Breast epithelium (tissue), 3 donors: Measurements from ENCODE around the gene IQUB.
"Not testable (repeated sequence)": the region's sequence is repeated elsewhere in the genome, so short reads cannot be mapped to it uniquely, and the experiment has no call there.

Source experiments
- POLR2A ChIP-seq: fragments of 450-650 bp; IDR thresholded peaks from one replicate; pipeline ENCODE4 v1.6.1; 2016; ENCODE audit warnings: antibody characterized with exemption, mild to moderate bottlenecking, moderate library complexity
- POLR2AphosphoS5 ChIP-seq, 3 donors: sonication (generic); formaldehyde crosslinking; IDR thresholded peaks; one replicate each; pipeline ENCODE4 v1.6.1; 2017; ENCODE audit warnings: antibody characterized with exemption in 3 of 3
- TF ChIP-seq, protein P1 (sequence below), 3 donors: fragments of 450-650 bp; IDR thresholded peaks; one replicate each; pipeline ENCODE4 v1.5.1; 2016 to 2017; ENCODE audit warnings: antibody characterized with exemption in 3 of 3, mild to moderate bottlenecking in 3 of 3, moderate library complexity in 3 of 3

DNA sequence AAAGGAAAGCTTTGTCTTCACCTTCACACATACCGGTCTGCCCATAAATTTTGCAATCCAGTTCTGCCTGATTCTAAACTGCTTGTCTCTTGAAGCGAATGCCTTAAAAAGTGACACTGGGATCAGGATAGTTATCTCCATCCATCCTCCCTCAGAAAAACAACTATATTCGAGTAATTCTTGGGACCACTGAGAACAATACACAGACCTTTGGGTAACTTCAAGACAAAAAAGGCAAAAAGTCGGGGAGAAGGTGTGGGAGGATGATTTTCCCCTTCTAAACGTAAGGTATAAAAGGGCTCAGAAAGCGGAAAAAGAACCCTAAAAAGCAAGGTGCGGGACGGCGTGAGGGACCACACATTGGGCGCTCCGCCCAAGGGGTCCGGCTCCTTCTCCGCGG lies 2.1 kb downstream of the IQUB start:
- TF ChIP-seq POLR2AphosphoS5 (IDR thresholded peaks at IDR 0.05); POLR2A: not testable (repeated sequence)
- TF ChIP-seq, protein P1, sequence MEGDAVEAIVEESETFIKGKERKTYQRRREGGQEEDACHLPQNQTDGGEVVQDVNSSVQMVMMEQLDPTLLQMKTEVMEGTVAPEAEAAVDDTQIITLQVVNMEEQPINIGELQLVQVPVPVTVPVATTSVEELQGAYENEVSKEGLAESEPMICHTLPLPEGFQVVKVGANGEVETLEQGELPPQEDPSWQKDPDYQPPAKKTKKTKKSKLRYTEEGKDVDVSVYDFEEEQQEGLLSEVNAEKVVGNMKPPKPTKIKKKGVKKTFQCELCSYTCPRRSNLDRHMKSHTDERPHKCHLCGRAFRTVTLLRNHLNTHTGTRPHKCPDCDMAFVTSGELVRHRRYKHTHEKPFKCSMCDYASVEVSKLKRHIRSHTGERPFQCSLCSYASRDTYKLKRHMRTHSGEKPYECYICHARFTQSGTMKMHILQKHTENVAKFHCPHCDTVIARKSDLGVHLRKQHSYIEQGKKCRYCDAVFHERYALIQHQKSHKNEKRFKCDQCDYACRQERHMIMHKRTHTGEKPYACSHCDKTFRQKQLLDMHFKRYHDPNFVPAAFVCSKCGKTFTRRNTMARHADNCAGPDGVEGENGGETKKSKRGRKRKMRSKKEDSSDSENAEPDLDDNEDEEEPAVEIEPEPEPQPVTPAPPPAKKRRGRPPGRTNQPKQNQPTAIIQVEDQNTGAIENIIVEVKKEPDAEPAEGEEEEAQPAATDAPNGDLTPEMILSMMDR (IDR thresholded peaks at IDR 0.05), result not testable (repeated sequence)
